ENCODE data around the gene CGNL1. TPM values are rescaled to one million over a fixed set of nuclear protein-coding genes. Genes with fewer than 3 reads are reported as not detected.

CGNL1 gene
- polyA plus RNA-seq, 1 of the 3 experiments (the other 2 are of a cell fraction), result 0.23 TPM

GRCh38 chr15:57377478-57377847 is 1.2 kb downstream of the CGNL1 start (continued):
- TF ChIP-seq ELF1 (IDR thresholded peaks at IDR 0.05) (no peak), SMC3 (IDR thresholded peaks at IDR 0.05; ENCODE audit: low read depth, low read length) (no peak), NFIC (IDR thresholded peaks at IDR 0.05; ENCODE audit: borderline replicate concordance) (no peak), RFX5 (IDR thresholded peaks at IDR 0.05; ENCODE audit: low read length) (no peak), POLR2AphosphoS5 (IDR thresholded peaks at IDR 0.05; ENCODE audit: low read depth, low read length) (no peak), SIN3A (IDR thresholded peaks at IDR 0.05; ENCODE audit: borderline replicate concordance, low read depth, low read length) (no peak), MXI1 (IDR thresholded peaks at IDR 0.05; ENCODE audit: low read depth, low read length) (no peak), TAF1 (IDR thresholded peaks at IDR 0.05; ENCODE audit: borderline replicate concordance, low read depth, low read length) (no peak), NRF1 (IDR thresholded peaks at IDR 0.05; ENCODE audit: low read depth, low read length) (no peak)

GRCh38 chr15:57379487-57379886 is 3.2 kb downstream of the CGNL1 start:
- Histone ChIP-seq H3K79me2 (ENCODE audit: insufficient read depth) (no peaks in the 10 kb centered on the region), H3K4me1 (ENCODE audit: control insufficient read depth in 1 of 2, insufficient read depth in 2 of 2, low read depth in 1 of 2, low read length in 1 of 2) (peaks cover 0 to 3% of the 10 kb centered on the region in 2 experiments; a peak in 1 of 4 replicates), H3K9me2 (no peaks in the 10 kb centered on the region), H3F3A (replicated peaks; ENCODE audit: insufficient read depth) (no peaks in the 10 kb centered on the region), H3K4me3 (ENCODE audit: low read depth in 2 of 2, low read length in 1 of 2) (no peak overlapping the region), H3K9ac (no peak overlapping the region), H3K9me3 (no peaks in the 10 kb centered on the region), H3K4me2 (no peak overlapping the region), H3K27me3 (ENCODE audit: insufficient read depth) (no peaks in the 10 kb centered on the region), H4K20me1 (ENCODE audit: insufficient read depth) (no peaks in the 10 kb centered on the region), H3K27ac (ENCODE audit: low read depth in 2 of 2, low read length in 1 of 2) (no peak overlapping the region), H3K36me3 (replicated peaks in 1 of 2; ENCODE audit: control insufficient read depth in 1 of 2, insufficient read depth in 2 of 2, low read length in 1 of 2) (no peaks in the 10 kb centered on the region), H2AFZ (ENCODE audit: low read depth) (no peak overlapping the region)
- TF ChIP-seq ZBTB33 (IDR thresholded peaks at IDR 0.05; ENCODE audit: borderline replicate concordance, low read depth), result no peak
- no peak for TF ChIP-seq REST (IDR thresholded peaks at IDR 0.05; ENCODE audit: low read depth, low read length)
- no peak for TF ChIP-seq PBX3 (IDR thresholded peaks at IDR 0.05)
- TF ChIP-seq GATA2 (CRISPR knock-in tag; IDR thresholded peaks at IDR 0.05), result no peak
- no peak for TF ChIP-seq GABPA (IDR thresholded peaks at IDR 0.05; ENCODE audit: low read depth)
- no peak for TF ChIP-seq POLR2AphosphoS5 (IDR thresholded peaks at IDR 0.05; ENCODE audit: low read depth, low read length)
- TF ChIP-seq YY1 (IDR thresholded peaks at IDR 0.05; ENCODE audit: low read depth), result no peak
- TF ChIP-seq IRF3 (IDR thresholded peaks at IDR 0.05; ENCODE audit: low read depth, low read length), result no peak
- TF ChIP-seq RFX5 (IDR thresholded peaks at IDR 0.05; ENCODE audit: low read length), result no peak
- TF ChIP-seq FOSL2 (IDR thresholded peaks at IDR 0.05; ENCODE audit: borderline replicate concordance, low read depth), result no peak
- no peak for TF ChIP-seq RCOR1 (IDR thresholded peaks at IDR 0.05; ENCODE audit: low read length)
- TF ChIP-seq JUND (IDR thresholded peaks at IDR 0.05), result no peak
- TF ChIP-seq FOXM1 (IDR thresholded peaks at IDR 0.05; ENCODE audit: low read depth), result no peak
- WGBS (ENCODE audit: low lambda C conversion rate), result 88% methylated on average over 3 of the region's 3 CpGs
- DNase-seq, result no peak
- CTCF ChIA-PET, result interaction anchor here (0.8 kb wide), 1 partner anchor 10 kb away, joined by 3 read pairs; no protein-coding TSS in a partner anchor
- POLR2A ChIA-PET, result no interaction called here
